GM04504 (cell line): ENCODE results near the gene METTL25B.

Experiments used
- DNase-seq: peaks from one replicate; pipeline ENCODE4 v3.0.0-alpha.2; 2012; ENCODE audit warnings: low read depth

Gene METTL25B

DNA sequence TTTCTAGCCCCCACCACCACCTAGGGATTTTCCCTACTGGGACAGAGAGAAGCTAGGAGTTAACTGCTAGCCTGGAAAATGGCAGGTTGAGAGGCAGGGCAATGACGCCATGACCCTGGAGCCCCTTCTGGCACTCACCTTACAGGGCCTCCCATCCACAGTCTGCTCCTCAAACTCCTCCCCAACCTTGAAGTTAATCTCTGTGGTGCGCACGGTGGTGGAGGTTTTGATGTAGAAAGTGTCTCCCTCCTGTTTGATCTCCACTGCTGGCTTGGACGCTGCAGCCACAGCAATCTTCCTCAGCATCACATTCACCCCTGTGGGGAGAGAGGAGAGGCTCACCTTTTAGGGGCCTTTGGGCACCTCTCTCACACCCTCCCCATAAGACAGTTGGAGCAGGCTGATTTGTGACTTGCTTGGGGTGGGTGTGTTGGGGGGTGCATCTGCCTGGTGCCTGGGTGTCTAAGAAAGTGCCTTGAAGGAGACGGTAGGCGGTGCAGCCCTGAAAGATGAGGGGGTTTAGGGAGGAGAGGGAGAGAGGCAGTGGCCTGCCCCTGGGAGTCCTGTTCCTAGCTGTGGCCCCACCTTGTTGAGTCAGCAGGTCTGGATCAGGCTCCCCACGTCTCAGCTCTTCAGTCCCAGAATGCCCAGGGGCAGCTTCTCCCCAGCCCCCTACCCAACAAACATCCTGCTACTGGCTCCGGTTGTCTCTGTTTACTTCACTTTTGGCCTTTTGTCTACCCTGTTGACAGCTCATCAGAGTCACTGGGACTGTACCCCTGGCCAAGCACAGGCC, 27.3 kb upstream of the METTL25B start:
- DNase-seq, result no peak

DNA sequence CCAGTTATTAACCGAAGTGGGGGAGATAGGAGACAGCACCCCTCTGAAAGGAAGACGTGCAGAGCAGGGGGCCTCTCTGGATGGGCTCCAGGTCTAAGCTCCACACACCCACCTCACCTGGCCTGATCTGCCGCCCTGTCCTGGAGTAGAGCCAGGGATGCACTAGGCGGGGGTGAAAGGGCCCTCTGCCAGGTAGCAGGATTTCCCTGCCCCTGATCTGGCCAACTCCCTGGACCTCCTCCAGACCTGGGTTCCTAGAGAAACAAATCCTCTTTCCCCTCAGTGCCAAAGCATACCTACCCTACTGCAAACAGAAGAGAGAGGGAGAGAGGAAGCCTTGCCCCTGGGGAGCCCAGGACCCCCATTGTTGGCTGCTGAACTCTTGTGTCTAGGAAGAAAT, 24.9 kb upstream of the METTL25B start:
- no peak for DNase-seq

DNA sequence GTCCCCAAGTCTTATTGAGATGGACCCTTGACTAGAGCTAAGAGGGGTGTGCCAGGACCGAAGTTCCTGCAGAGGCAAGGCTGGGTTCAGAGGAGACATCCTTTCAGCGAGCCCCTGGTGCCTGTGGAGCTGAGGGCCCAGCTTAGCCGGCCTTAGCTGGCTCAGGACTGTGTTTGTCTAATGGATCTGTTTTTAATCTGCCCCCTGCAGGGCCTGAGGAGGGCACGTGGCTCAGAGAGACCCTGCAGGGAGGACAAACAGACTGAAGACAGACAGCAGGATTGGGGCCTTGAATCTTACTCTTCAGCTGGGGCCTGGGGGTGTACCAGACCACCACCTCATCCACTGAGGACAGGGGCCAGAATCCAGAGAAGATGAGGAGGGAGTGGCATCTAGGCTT, 24.5 kb upstream of the METTL25B start:
- no peak for DNase-seq

GRCh38 chr1:156704166-156704711, 24.0 kb upstream of the METTL25B start:
- DNase-seq, result no peak

GRCh38 chr1:156704930-156705320, 23.3 kb upstream of the METTL25B start:
- no peak for DNase-seq

DNA sequence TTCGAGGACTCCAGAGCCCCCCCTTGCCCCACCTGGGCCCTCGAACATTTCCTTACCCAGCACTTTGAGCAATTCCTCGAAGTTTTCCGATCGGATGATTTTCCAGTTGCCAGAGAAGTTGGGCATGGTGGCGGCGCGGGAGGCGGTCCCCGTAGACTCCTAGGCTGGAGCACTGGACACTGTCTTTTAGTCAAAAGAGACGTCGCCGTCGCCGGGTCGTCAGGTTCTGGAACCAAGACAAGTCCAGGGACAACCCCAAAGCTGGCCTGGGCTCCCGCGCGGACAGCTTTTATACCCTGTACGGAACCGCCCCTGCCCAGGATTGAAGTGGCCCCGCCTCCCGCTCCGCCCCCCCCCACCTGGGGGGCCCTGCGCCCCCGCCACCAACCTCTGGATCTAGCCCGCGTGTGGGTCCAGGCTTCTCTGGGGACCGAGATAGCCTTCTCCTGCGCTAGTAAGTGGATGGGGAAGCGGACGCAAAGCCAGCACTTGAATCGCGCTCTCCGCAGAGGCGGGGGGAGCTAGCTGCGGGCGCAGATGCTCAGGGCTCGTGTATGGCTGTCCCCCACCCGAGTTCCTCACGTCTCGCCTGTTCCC, 22.9 kb upstream of the METTL25B start, which contains the start of gene CRABP2:
Gene CRABP2, minus strand, starts transcription at position 263 of the 597 bp plus-strand sequence. Its CDS starts 137 bp downstream, at position 126.
- no peak for DNase-seq

- DNase-seq, result no peak
These were observed 22.2 kb upstream of the METTL25B start for GRCh38 chr1:156705918-156706656.

DNA sequence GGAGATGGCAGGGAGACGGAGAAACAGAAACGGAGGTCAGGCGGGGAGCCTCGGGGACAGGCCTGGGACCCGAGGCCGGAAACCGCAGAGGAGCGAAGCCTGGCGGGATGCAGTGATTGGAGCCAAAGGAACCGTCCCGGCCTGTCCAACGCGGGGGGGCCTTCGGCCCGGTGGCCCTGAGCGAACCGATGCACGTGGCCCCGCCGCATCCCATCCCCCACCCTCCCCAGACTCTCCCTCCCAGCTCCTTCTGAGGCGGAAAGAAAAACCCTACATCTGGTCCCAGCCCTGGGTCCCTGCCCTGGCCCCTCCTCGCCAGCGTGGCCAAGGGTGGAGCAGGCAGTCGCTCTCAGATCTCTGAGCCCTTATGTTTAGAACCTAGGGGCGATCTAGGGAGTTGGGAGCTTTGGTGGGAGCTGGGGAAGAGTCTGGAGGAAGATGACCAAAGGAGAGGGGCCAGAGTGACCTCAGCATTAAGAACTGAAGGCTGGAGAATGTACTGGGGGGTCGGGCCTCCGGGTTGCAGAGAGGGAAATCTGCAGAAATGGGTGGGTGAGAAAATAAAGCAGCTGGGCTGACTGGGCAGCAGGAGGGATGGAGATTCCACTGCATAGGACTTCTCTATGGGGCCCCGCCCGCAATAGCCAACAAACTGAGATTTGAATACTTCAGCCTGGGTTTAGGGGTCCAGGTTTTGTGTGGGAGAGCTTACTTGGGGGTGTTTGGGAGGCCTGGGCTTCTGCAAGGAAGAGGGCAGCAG, 21.4 kb upstream of the METTL25B start:
- DNase-seq, result no peak

DNA sequence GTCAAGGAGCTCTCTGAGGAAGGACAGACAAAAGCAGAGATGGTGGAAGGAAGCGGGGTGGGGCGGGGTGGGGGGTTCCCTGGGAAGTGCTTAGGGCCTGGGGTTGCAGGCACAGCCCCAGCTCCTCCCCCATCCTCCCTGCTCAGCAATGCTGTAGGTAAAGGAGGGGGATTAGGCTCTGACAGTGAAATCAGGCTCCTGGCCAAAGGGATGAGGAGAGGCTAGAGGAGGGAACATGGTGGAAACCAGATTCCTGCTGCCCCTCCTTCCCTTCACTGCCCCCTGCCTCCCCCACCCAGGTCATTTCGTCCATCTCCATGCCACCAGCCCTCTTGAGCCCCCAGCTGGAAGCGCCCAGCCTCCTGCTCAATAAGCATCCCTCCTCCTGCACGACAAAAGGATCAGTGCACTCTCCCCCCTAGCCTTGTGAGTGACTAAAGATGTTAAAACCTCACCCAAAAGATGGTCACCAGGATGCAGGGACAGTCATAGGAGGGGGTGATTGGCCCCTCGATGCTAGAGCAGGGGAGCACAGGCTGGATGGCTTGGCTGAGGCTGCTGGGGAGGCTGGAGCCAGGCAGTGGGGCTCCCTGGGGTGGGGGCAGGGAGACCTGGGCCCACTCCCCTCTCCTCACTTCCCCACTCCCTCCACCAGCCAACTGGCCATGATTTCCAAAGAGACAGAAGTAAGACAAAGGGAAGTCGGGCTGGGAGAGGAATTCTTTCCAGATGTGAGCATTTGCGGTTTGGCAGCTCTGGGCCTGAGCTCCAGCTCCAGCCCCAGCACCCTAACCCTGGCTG, 20.7 kb upstream of the METTL25B start:
- no peak for DNase-seq

- DNase-seq, result no peak
These were observed 20.0 kb upstream of the METTL25B start for GRCh38 chr1:156708218-156708661.

DNA sequence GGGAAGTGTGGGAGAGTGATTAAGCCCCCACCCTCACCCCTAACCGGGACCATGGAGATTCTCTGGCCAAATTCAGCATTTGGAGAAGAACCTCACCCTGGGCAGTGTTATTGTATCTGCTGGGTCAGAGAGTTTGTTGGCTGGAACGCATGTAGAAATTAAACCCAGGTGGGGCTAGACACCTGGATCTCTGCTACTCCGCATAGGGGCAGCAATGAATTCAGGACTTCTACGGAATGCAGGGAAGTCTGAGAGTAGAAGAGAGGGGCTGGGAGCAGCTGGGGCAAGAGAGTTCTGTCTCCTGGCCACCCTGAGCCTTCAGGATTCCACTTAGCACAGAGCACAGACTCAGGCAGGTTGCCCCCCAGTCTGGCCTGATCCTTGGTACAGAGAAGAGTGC, 19.2 kb upstream of the METTL25B start:
- no peak for DNase-seq

GRCh38 chr1:156709757-156710489, 18.3 kb upstream of the METTL25B start:
- DNase-seq, result no peak

DNA sequence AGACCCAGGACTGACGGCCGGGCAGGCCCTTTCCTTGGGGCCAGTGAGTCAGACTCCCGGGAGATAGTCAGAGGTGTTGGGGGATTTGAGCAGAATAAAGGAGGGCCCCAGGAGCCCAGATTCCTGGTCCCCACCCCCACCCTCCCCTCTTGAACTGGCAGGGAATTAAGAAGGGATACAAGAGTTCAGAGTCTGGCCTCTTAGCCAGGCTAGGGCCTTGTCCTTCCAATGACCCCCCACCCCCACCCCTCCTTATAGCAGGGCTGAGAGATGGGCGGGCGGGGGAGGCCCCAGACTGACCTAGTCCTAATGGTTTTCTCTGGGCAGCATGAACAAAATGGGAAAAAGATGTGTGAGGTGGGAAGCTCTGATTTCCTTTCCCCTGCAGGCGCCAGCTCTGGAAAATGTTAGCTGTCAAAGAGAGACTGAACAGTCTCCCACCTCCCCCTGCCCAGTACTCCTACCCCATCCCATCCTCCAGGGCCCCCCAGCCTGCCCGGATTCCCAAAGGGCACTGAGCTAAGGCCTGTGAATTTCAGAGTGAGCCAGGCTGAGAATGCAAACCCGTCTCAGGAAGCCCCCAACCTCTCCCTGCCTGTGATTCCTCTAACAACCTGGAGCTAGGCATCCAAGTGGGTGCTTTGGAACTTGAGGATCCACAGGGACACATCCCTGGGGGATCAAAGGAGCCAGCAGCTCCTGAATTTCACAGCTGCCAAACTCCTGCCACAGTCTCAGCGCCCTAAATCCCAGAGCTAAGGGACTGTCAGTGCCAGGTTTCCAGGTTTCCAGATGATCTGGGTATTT, 17.1 kb upstream of the METTL25B start:
- no peak for DNase-seq

DNA sequence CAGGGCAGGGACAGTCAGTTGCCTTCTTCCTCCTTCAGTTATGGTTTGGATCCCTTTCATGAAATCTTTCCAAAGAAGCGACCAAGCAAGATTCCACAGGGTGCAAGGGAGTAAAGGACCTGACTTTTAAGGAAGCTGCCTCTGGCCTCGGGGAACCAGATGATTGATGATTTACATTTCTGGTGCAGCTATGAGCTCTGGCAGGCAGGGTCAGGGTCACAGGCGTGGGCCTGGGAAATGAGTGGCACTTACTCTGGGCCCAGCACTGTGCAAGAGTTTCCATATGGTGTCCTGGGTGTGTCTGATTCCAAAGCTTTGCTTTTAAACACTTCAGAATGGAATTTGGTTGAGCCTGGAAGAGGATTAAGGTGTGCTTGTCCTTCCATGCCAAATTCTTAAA, 15.6 kb upstream of the METTL25B start:
- DNase-seq, result no peak

DNA sequence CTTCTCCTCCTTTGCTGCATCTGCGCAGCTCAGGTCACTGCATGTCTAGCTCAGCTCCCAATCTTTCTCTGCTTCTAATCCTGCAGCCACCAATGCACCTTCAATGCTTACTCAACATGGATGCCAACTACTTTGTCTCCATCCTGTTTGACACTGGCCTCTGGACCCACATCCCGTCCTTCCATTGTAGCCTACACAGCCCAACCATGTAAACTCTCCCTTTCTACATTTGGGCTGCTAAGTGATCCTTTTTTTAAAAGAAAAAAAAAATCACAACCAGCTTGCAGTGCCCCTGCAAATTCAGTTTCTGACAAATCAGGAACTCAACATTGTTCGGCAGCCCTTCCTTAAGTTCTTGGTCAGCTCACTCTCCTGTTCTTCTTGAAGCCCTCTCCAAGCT, 13.4 kb upstream of the METTL25B start:
- DNase-seq, result no peak

- DNase-seq, result no peak
These were observed 10.9 kb upstream of the METTL25B start for GRCh38 chr1:156717351-156717750.

- no peak for DNase-seq
These were observed 7.1 kb upstream of the METTL25B start for GRCh38 chr1:156721131-156721530.

GRCh38 chr1:156721535-156721934, 6.7 kb upstream of the METTL25B start:
- no peak for DNase-seq

- DNase-seq, result peak; percentile 79
These were observed 2.5 kb upstream of the METTL25B start for GRCh38 chr1:156725683-156726280.
